GM18499 (cell line): Measurements from ENCODE around the gene ZSCAN5B.
"Not testable (repeated sequence)": the region's sequence is repeated elsewhere in the genome, so short reads cannot be mapped to it uniquely, and the experiment has no call there.

Source experiments
- ATAC-seq: cut with Tn5 transposase; IDR thresholded peaks from one replicate; pipeline ENCODE4 v1.9.1; 2021; ENCODE audit warnings: moderate number of reproducible peaks; ENCODE audit not compliant: insufficient read depth, unreplicated experiment

The ZSCAN5B gene, protein sequence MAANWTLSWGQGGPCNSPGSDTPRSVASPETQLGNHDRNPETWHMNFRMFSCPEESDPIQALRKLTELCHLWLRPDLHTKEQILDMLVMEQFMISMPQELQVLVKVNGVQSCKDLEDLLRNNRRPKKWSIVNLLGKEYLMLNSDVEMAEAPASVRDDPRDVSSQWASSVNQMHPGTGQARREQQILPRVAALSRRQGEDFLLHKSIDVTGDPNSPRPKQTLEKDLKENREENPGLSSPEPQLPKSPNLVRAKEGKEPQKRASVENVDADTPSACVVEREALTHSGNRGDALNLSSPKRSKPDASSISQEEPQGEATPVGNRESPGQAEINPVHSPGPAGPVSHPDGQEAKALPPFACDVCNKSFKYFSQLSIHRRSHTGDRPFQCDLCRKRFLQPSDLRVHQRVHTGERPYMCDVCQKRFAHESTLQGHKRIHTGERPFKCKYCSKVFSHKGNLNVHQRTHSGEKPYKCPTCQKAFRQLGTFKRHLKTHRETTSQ

DNA sequence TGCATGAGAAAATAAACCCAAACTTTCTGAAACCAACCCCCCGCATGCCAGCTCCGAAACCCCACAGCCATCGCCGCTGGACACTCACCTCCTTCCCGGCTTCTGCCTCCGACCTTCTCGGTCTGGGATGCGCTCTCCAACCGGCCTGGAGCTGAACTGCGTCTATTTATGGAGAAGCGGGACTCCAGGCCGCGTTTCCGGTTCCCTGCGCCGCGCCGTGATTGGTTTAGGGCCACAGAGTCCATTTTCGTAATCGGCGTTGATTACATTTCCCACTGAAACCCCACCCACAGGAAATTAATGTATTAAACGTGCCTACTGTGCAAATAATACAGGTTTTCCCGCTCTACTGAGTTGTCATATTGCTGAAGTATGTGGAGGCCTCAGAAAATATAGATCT is at the start of gene ZSCAN5B:
Gene ZSCAN5B (minus strand): TSS at position 138 of the 400 bp plus-strand sequence. CDS start 4,731 bp downstream, outside the sequence.
- ATAC-seq: not testable (repeated sequence)

DNA sequence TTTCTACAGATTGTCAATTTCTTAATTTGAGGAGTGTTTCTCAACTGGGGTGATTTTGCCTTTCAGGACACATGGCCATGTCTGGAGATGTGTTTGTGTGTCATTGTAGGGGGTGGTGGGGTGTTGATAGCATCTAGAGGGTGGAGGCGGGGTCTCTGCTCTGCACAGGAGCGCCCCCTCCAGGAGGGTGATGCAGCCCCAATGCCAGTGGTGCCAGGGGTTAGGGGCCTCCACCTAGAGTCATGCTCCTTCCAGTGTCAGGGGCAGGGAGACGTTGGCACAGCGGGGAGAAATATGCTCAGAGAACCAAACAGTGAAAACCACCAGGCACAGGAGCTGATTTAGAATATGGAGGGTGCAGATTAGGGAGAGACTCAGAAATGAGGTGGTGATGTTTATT is 48.2 kb upstream of the ZSCAN5B start:
- ATAC-seq: not testable (repeated sequence)

DNA sequence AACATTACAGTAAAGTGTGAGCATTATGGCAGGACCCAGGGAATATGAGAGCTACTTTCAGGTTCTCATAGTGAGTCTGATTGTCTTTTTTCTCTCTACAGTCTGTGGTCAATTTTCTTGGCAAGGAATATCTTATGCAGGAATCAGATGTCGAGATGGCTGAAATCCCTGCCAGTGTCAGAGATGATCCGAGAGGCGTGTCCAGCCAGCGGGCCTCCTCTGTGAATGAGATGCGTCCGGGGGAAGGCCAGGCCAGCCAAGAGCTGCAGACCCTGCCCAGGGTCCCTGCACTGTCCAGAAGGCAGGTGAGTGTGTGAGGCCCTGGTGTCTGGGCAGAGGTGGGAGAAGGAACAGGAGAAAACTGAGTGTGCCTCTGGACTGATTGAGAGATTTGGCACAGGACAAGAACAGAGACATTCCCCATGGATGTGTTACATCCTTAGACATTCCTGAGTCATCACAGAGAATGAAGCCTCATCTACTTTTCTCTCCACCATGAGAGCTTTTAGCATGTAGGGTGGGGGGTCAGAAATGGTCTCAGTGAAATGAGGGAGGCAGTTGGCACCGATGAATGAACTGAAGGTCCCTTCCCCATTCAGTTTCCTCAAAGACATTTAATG is 47.6 kb upstream of the ZSCAN5B start:
- no peak for ATAC-seq

DNA sequence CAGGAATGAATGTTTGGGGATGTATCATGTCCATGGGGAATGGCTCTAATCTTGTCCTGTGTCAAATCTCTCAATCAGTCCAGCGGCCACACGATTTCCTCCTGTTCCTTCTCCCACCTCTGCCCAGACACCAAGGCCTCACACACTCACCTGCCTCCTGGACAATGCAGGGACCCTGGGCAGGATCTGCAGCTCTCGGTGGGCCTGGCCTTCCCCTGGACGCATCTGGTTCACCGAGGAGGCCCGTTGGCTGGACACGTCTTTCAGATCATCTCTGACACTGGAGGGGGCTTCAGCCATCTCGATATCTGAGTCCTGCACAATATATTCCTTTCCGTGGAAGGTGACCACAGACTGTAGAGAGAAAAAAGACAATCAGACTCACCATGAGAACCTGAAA is 25.9 kb upstream of the ZSCAN5B start:
- ATAC-seq: no peak

DNA sequence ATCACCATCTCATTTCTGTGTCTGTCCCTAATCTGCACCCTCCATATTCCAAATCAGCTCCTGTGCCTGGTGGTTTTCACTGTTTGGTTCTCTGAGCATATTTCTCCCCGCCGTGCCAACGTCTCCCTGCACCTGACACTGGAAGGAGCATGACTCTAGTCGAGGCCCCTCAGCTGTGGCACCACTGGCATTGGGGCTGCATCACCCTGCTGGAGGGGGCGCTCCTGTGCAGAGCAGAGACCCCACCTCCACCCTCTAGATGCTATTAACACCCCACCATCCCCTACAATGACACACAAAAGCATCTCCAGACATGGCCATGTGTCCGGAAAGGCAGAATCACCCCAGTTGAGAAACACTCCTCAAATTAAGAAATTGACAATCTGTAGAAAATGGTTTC is 25.3 kb upstream of the ZSCAN5B start:
- ATAC-seq: no peak

DNA sequence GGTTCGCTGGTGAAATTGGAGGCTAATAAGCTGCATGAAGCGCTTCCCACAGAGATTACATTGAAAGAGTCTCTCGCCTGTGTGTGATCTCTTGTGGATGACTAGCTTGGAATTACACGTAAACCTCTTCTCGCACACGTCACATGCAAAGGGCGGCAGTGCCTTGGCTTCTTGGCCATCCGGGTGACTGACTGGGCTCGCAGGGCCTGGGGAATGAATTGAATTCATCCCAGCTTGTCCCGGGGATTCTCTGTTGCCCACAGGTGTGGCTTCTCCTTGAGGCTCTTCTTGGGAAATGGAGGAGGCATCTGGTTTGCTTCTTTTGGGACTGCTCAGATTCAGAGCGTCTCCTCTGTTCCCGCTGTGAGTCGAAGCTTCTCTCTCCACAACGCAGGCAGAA is 24.3 kb upstream of the ZSCAN5B start:
- ATAC-seq: no peak

DNA sequence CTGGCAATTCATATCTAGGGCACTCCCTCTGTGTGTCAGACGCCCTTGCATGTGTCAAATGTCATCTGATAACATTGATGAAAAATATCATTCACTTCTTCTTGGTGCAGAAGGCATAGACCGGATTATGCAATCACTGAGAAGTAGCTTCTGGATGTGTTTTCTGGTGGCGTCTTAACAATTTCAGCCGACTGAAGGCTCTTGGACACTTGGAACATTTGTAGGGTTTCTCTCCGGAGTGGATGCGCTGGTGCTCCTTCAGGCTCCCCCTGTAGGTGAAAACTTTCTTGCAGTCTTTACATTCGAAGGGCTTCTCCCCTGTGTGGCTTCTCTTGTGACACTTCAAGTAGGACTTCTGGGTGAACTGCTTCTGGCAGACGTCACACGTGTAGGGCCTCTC is 23.9 kb upstream of the ZSCAN5B start:
- ATAC-seq: not testable (repeated sequence)

DNA sequence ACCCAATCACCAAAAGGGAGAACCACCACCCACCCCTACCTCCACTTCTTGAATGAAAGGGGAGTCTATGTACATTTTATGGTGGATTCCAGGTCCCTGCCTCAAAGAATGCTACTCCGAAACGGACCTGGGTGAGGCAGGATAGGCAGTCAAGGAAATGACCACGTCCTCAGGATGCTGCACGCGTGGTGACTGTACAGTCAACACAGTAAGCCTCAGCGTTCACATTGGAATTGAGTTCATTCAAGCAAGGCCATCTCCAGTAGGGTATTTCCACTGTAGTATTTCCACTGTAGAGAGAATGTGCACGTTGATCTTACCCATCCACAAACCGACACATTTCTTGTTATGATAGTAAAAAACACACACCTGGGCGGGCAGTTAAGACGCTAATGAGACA is 21.4 kb upstream of the ZSCAN5B start:
- no peak for ATAC-seq

DNA sequence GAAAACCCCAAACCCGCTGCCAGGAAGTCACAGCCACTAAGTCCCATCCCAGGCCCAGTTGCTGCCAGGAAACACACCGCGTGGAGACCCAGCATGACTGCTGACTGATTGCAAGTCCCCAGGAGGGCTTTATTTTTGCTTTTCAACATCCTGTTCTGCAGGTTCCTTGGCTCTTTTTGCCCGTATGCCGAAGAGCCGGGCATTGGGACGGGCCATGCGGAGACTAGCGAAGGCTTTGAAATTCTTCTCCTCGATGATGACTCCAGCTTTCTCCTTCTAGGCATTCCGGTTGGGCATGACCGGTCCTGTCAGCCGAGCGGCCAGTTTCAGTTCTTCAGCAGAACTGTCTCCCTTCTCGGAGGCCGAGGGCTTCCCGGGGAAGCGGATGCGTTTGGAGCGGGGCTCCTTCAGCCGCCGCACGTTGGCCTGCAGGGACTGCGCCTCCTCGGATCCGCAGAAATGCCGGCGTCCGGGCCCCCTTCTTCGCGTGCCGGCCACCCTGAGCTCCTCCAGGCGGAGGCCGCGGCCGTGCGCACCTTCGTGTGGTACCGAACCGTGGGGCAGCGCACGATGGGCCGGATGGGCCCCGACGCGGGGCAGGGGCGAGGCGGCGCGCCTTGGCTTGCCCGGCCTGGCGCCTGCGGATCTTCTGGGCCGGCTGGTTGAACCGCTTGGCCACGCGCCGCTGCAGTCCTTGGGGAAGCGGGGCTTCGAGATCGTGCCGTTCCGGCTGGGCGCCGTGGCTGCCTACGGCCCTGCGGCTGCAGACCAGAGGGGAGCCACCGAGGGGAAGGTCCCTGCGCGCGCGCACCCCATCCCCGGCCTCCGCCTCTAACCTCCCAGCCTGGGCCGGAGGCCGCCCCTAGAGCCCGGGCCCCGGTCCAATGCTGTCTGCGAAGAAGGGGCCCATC is 19.7 kb upstream of the ZSCAN5B start:
- no peak for ATAC-seq

DNA sequence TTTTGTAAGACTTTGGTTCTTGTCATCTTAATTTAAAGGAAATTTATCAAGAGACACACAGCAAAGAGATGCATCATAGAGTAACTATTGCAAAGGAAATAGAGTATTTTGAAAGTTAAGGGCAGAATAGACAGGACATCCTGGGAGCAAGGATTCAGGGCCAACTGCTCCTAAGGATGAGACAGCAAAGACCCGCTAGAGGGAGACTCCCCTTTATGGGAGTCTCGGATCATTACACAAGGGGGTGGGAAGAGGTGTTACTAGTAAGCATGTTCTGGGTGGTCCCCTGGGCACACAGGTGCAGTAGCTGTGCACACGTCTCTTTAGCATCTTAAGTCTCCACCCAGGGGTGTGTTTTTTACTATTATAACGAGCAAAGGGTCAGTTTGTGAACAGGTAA is 14.1 kb upstream of the ZSCAN5B start:
- ATAC-seq: no peak

DNA sequence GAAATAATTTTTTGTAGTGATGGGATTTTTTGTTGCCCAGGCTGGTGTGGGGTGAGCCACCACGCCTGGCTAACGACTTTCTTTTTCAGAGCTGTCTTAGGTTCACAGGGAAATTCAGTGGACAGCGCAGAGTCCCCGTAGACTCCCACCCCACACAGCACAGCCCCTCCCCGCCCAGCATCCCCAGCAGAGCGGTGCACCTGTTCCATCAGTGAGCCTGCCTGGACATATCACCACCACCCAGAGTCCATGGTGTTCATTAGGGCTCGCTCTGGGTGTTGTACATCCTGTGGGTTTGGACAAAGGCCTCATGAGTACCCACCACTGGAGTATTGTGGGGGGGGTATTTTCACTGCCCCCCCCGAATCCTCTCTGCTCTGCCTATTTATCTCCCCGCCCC is 12.5 kb upstream of the ZSCAN5B start:
- ATAC-seq: not testable (repeated sequence)

DNA sequence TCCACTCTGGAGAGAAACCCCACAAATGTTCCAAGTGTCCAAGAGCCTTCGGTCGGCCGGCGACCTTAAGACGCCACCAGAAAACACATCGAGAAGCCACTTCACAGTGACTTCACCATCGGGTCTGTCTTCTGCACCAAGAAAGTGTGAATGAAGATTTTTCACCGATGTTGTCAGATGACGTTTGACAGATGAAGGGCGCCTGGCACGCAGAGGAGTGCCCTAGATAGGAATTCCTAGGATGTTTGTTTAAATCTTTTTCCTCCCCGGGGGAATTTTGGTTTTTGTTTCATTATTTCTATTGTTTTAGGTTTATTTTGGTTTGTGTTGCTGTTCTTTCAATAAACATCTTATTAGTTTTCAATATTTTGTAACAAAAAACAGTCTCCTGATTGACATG is 11.5 kb upstream of the ZSCAN5B start:
- no peak for ATAC-seq

DNA sequence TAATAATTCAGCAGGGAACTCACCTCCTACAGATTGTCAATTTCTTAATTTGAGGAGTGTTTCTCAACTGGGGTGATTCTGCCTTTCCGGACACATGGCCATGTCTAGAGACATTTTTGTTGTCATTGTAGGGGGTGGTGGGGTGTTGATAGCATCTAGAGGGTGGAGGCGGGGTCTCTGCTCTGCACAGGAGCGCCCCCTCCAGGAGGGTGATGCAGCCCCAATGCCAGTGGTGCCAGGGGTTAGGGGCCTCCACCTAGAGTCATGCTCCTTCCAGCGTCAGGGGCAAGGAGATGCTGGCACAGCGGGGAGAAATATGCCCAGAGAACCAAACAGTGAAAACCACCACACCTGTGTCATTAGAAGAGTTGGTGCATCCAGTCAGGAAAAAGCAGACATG is 10.0 kb upstream of the ZSCAN5B start:
- not testable (repeated sequence) for ATAC-seq

DNA sequence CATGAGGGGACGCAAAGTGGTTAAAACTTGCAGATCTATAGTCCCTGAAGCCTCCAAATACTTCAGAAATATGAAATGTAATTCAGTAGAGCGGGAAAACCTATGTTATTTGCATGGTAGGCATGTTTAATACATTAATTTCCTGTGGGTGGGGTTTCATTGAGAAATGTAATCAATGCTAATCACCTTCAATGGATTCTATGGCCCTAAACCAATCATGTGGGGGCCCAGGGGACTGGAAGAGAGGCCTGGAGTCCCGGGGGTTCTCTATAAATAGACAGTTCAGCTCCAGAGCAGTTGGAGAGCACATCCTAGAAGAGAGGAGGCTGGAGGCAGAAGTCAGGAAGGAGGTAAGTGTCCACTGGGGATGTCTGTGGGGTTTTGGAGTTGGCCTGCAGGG is 4.4 kb upstream of the ZSCAN5B start, which contains the start of gene ZSCAN5C:
Gene ZSCAN5C (plus strand): TSS at position 301 of the 400 bp plus-strand sequence. CDS start 3,641 bp downstream, outside the sequence.
- ATAC-seq: no peak

DNA sequence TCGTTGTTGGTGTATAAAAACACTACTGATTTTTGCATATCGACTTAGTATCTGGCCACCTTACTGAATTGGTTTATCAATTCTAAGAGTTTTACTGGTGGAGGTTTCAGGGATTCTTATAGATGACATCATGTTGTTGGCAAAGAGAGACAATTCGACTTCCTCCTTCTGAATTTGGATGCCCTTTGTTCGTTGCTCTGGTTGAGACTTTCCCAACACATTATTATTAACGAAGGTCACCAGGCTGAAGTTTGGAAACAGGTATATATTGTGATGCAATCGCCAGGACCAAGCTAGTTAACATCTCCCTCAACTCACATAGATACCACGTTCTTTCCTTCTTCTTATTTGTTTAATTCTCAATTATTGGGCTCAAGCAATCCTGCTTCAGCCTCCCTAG is 2.1 kb upstream of the ZSCAN5B start:
- no peak for ATAC-seq

DNA sequence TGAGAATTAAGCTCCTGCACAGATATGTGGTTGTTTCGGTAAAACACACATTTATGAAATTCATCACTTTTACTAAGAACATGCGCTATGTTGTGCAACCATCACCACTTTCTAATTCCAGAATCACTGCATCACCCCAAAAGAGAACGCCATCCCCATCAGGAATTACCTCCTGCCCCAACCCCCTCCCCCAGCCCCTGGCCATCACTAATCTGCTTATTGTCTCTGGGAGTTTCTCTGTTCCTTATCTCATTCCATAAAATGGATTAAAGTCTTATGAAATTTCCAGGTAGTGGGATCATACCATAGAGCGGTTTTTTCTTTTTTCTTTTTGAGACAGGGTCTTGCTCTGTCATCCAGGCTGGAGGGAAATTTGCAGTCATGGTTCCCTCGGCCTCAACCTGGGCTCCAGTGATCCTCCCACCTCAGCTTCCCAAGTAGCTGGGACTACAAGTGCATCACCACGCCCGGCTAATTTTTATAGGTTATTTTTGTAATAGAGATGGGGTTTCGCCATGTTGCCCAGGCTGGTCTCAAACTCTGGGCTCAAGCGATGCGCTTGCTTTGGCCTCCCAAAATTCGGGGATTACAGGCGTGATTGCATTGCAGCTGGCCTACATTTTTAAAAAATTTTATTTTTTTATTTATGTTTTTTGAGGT is 3.5 kb downstream of the ZSCAN5B start:
- ATAC-seq: no peak

DNA sequence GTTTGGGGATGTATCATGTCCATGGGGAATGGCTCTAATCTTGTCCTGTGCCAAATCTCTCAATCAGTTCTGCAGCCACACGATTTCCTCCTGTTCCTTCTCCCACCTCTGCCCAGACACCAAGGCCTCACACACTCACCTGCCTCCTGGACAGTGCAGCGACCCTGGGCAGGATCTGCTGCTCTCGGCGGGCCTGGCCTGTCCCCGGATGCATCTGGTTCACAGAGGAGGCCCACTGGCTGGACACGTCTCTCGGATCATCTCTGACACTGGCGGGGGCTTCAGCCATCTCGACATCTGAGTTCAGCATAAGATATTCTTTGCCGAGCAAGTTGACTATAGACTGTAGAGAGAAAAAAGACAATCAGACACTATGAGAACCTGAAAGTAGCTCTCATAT is 5.9 kb downstream of the ZSCAN5B start:
- ATAC-seq: no peak

DNA sequence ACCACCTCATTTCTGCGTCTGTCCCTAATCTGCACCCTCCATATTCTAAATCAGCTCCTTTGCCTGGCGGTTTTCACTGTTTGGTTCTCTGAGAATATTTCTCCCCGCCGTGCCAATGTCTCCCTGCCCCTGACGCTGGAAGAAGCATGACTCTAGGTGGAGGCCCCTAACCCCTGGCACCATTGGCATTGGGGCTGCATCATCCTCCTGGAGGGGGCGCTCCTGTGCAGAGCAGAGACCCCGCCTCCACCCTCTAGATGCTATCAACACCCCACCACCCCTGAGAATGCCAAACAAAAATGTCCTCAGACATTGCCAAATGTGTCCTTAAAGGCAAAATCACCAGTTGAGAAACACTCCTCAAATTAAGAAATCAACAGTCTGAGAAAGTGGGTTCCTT is 6.5 kb downstream of the ZSCAN5B start:
- no peak for ATAC-seq

DNA sequence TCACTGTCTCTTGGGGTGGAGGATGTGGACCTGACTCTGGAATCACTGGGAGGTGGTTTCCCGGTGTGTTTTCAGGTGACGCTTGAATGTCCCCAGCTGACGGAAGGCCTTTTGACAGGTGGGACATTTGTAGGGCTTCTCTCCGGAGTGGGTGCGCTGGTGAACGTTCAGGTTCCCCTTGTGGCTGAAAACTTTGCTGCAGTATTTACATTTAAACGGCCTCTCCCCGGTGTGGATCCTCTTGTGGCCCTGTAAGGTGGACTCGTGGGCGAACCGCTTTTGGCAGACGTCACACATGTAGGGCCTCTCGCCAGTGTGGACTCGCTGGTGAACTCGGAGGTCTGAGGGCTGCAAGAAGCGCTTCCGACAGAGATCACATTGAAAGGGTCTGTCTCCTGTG is 7.8 kb downstream of the ZSCAN5B start:
- ATAC-seq: no peak
